SK-N-SH treated with all-trans-retinoic acid at 6 μM for 48 hours (cell line): Measurements from ENCODE around the gene TMEM18.

Experiments
- ATAC-seq: fragments of 200-7000 bp; cut with Tn5 transposase; 3 replicates; pipeline ENCODE4 v1.9.1; 2020; ENCODE audit warnings: mild to moderate bottlenecking, moderate library complexity
- ARNTL ChIP-seq: fragments of 450-650 bp; formaldehyde crosslinking; IDR thresholded peaks from 2 replicates; pipeline ENCODE4 v1.5.0; 2020; ENCODE audit warnings: low read depth, mild to moderate bottlenecking, moderate library complexity, borderline replicate concordance
- BACH2 ChIP-seq: fragments of 250-450 bp; sonication (Bioruptor Pico); IDR thresholded peaks from 2 replicates; pipeline ENCODE4 v1.9.0; 2021; ENCODE audit warnings: mild to moderate bottlenecking, borderline replicate concordance
- CREB5 ChIP-seq: fragments of 250-450 bp; sonication (Bioruptor Pico); IDR thresholded peaks from 2 replicates; pipeline ENCODE4 v1.5.1; 2020; ENCODE audit warnings: low read depth, mild to moderate bottlenecking, moderate library complexity
- CSDC2 ChIP-seq: fragments of 250-450 bp; sonication (Bioruptor Pico); IDR thresholded peaks from 2 replicates; pipeline ENCODE4 v1.5.0; 2020; ENCODE audit warnings: mild to moderate bottlenecking, moderate library complexity
- ESRRG ChIP-seq: fragments of 250-450 bp; sonication (Bioruptor Pico); IDR thresholded peaks from 2 replicates; pipeline ENCODE4 v1.6.1; 2021; ENCODE audit warnings: mild to moderate bottlenecking
- GLIS3 ChIP-seq: fragments of 250-450 bp; sonication (Bioruptor Pico); IDR thresholded peaks from 2 replicates; pipeline ENCODE4 v1.5.0; 2020; ENCODE audit warnings: mild to moderate bottlenecking, moderate library complexity
- ISL1 ChIP-seq: fragments of 250-450 bp; sonication (Bioruptor Pico); IDR thresholded peaks from 2 replicates; pipeline ENCODE4 v2.1.2; 2022; ENCODE audit warnings: mild to moderate bottlenecking, moderate library complexity
- OSR1 ChIP-seq: fragments of 250-450 bp; sonication (Bioruptor Pico); IDR thresholded peaks from 2 replicates; pipeline ENCODE4 v1.8.0; 2022; ENCODE audit warnings: moderate library complexity, mild to moderate bottlenecking, inconsistent platforms
- PPARA ChIP-seq: fragments of 250-450 bp; sonication (Bioruptor Pico); IDR thresholded peaks from 2 replicates; pipeline ENCODE4 v1.5.0; 2020; ENCODE audit warnings: mild to moderate bottlenecking, borderline replicate concordance
- RARB ChIP-seq: fragments of 250-450 bp; sonication (Bioruptor Pico); IDR thresholded peaks from 2 replicates; pipeline ENCODE4 v1.8.0; 2021; ENCODE audit warnings: mild to moderate bottlenecking, moderate library complexity
- SNAI2 ChIP-seq: fragments of 250-450 bp; sonication (Bioruptor Pico); IDR thresholded peaks from 2 replicates; pipeline ENCODE4 v1.5.0; 2020; ENCODE audit warnings: mild to moderate bottlenecking, moderate library complexity
- TCF4 ChIP-seq: fragments of 250-450 bp; sonication (Bioruptor Pico); IDR thresholded peaks from 2 replicates; pipeline ENCODE4 v1.8.0; 2021; ENCODE audit warnings: mild to moderate bottlenecking, moderate library complexity, borderline replicate concordance
- TOX ChIP-seq: fragments of 250-450 bp; sonication (Bioruptor Pico); IDR thresholded peaks from 2 replicates; pipeline ENCODE4 v1.8.0; 2021; ENCODE audit warnings: mild to moderate bottlenecking, moderate library complexity, borderline replicate concordance
- ZC3H10 ChIP-seq: fragments of 250-450 bp; sonication (Bioruptor Pico); IDR thresholded peaks from 2 replicates; pipeline ENCODE4 v1.5.1; 2021; ENCODE audit warnings: mild to moderate bottlenecking, moderate library complexity
- ZFP3 ChIP-seq: fragments of 250-450 bp; sonication (Bioruptor Pico); IDR thresholded peaks from 2 replicates; pipeline ENCODE4 v1.5.0; 2020; ENCODE audit warnings: mild to moderate bottlenecking, moderate library complexity
- ZFP30 ChIP-seq: fragments of 450-650 bp; formaldehyde crosslinking; IDR thresholded peaks from 2 replicates; pipeline ENCODE4 v1.5.0; 2022; ENCODE audit warnings: mild to moderate bottlenecking, moderate library complexity
- ZNF565 ChIP-seq: fragments of 450-650 bp; formaldehyde crosslinking; conservative IDR thresholded peaks from 2 replicates; pipeline ENCODE4 v1.5.0; 2020; ENCODE audit warnings: low read depth, mild to moderate bottlenecking, moderate library complexity
- ZNF8 ChIP-seq: fragments of 450-650 bp; formaldehyde crosslinking; IDR thresholded peaks from 2 replicates; pipeline ENCODE4 v1.5.0; 2020; ENCODE audit warnings: mild to moderate bottlenecking, moderate library complexity
- TF ChIP-seq, protein P1 (sequence below): fragments of 250-450 bp; sonication (Bioruptor Pico); IDR thresholded peaks from 2 replicates; pipeline ENCODE4 v1.5.0; 2020; ENCODE audit warnings: mild to moderate bottlenecking, moderate library complexity
- TF ChIP-seq, protein P2 (sequence below): fragments of 250-450 bp; sonication (Bioruptor Pico); IDR thresholded peaks from 2 replicates; pipeline ENCODE4 v1.5.1; 2021; ENCODE audit warnings: mild to moderate bottlenecking, moderate library complexity
- TF ChIP-seq, protein P3 (sequence below): fragments of 250-450 bp; sonication (Bioruptor Pico); IDR thresholded peaks from 2 replicates; pipeline ENCODE4 v1.8.0; 2021; ENCODE audit warnings: low read depth, mild to moderate bottlenecking, moderate library complexity, borderline replicate concordance
- TF ChIP-seq, protein P4 (sequence below): fragments of 250-450 bp; sonication (Bioruptor Pico); IDR thresholded peaks from 2 replicates; pipeline ENCODE4 v1.8.0; 2020; ENCODE audit warnings: mild to moderate bottlenecking, moderate library complexity, borderline replicate concordance

TMEM18 gene

DNA sequence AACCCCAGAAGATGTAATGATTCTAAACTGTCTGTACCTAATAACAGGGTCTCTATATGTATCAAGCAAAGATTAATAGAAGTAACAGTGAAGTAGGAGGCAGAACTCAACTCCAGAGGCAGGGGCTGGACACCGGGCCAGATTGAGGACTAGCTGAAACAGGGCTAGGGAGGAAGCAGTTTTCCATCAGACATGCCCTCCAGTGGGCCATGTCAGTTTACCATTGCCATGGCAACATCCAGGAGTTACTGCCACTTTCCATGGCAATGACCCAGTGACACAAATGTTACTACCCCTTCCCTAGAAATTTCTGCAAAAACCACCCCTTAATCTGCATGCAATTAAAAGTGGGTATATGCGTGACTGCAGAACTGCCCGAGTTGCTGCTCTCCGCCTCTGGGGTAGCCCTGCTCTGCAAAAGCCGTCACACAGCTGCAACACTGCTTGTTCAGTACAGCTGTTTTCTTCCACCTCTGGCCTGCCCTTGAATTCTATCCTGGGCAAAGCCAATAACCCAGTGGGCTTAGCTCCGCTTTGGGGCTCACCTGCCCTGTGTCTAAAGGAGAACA lies 58.7 kb downstream of the TMEM18 start:
- no peak for ATAC-seq
- no peak for TF ChIP-seq TOX (CRISPR knock-in tag)
- no peak for TF ChIP-seq ZNF8 (CRISPR knock-in tag)
- TF ChIP-seq ESRRG (CRISPR knock-in tag): no peak
- TF ChIP-seq, protein P1, sequence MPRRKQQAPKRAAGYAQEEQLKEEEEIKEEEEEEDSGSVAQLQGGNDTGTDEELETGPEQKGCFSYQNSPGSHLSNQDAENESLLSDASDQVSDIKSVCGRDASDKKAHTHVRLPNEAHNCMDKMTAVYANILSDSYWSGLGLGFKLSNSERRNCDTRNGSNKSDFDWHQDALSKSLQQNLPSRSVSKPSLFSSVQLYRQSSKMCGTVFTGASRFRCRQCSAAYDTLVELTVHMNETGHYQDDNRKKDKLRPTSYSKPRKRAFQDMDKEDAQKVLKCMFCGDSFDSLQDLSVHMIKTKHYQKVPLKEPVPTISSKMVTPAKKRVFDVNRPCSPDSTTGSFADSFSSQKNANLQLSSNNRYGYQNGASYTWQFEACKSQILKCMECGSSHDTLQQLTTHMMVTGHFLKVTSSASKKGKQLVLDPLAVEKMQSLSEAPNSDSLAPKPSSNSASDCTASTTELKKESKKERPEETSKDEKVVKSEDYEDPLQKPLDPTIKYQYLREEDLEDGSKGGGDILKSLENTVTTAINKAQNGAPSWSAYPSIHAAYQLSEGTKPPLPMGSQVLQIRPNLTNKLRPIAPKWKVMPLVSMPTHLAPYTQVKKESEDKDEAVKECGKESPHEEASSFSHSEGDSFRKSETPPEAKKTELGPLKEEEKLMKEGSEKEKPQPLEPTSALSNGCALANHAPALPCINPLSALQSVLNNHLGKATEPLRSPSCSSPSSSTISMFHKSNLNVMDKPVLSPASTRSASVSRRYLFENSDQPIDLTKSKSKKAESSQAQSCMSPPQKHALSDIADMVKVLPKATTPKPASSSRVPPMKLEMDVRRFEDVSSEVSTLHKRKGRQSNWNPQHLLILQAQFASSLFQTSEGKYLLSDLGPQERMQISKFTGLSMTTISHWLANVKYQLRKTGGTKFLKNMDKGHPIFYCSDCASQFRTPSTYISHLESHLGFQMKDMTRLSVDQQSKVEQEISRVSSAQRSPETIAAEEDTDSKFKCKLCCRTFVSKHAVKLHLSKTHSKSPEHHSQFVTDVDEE: no peak
- no peak for TF ChIP-seq ARNTL (CRISPR knock-in tag)
- TF ChIP-seq ZFP30 (CRISPR knock-in tag): no peak
- TF ChIP-seq CREB5: no peak
- TF ChIP-seq, protein P2, sequence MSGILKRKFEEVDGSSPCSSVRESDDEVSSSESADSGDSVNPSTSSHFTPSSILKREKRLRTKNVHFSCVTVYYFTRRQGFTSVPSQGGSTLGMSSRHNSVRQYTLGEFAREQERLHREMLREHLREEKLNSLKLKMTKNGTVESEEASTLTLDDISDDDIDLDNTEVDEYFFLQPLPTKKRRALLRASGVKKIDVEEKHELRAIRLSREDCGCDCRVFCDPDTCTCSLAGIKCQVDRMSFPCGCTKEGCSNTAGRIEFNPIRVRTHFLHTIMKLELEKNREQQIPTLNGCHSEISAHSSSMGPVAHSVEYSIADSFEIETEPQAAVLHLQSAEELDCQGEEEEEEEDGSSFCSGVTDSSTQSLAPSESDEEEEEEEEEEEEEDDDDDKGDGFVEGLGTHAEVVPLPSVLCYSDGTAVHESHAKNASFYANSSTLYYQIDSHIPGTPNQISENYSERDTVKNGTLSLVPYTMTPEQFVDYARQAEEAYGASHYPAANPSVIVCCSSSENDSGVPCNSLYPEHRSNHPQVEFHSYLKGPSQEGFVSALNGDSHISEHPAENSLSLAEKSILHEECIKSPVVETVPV (CRISPR knock-in tag): no peak
- no peak for TF ChIP-seq GLIS3
- TF ChIP-seq, protein P3, sequence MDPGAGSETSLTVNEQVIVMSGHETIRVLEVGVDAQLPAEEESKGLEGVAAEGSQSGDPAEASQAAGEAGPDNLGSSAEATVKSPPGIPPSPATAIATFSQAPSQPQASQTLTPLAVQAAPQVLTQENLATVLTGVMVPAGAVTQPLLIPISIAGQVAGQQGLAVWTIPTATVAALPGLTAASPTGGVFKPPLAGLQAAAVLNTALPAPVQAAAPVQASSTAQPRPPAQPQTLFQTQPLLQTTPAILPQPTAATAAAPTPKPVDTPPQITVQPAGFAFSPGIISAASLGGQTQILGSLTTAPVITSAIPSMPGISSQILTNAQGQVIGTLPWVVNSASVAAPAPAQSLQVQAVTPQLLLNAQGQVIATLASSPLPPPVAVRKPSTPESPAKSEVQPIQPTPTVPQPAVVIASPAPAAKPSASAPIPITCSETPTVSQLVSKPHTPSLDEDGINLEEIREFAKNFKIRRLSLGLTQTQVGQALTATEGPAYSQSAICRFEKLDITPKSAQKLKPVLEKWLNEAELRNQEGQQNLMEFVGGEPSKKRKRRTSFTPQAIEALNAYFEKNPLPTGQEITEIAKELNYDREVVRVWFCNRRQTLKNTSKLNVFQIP (CRISPR knock-in tag): no peak
- no peak for TF ChIP-seq ZC3H10 (CRISPR knock-in tag)
- no peak for TF ChIP-seq ISL1 (CRISPR knock-in tag)
- TF ChIP-seq ZFP3 (CRISPR knock-in tag): no peak
- TF ChIP-seq, protein P4, sequence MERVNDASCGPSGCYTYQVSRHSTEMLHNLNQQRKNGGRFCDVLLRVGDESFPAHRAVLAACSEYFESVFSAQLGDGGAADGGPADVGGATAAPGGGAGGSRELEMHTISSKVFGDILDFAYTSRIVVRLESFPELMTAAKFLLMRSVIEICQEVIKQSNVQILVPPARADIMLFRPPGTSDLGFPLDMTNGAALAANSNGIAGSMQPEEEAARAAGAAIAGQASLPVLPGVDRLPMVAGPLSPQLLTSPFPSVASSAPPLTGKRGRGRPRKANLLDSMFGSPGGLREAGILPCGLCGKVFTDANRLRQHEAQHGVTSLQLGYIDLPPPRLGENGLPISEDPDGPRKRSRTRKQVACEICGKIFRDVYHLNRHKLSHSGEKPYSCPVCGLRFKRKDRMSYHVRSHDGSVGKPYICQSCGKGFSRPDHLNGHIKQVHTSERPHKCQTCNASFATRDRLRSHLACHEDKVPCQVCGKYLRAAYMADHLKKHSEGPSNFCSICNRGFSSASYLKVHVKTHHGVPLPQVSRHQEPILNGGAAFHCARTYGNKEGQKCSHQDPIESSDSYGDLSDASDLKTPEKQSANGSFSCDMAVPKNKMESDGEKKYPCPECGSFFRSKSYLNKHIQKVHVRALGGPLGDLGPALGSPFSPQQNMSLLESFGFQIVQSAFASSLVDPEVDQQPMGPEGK (CRISPR knock-in tag): no peak
- no peak for TF ChIP-seq ZNF565 (CRISPR knock-in tag)
- no peak for TF ChIP-seq PPARA (CRISPR knock-in tag)
- TF ChIP-seq OSR1 (CRISPR knock-in tag): no peak
- TF ChIP-seq SNAI2 (CRISPR knock-in tag): no peak
- TF ChIP-seq CSDC2 (CRISPR knock-in tag): no peak
- no peak for TF ChIP-seq TCF4 (CRISPR knock-in tag)

- TF ChIP-seq, protein P2 (CRISPR knock-in tag): no peak
- TF ChIP-seq RARB (CRISPR knock-in tag): no peak
- no peak for TF ChIP-seq BACH2 (CRISPR knock-in tag)
- no peak for TF ChIP-seq ZFP3 (CRISPR knock-in tag)
- no peak for TF ChIP-seq ARNTL (CRISPR knock-in tag)
- TF ChIP-seq ZNF8 (CRISPR knock-in tag): no peak
- no peak for TF ChIP-seq TOX (CRISPR knock-in tag)
- no peak for TF ChIP-seq GLIS3
- no peak for TF ChIP-seq ZNF565 (CRISPR knock-in tag)
- no peak for TF ChIP-seq CSDC2 (CRISPR knock-in tag)
- ATAC-seq: no peak
Observed at GRCh38 chr2:618005-618404, 59.2 kb downstream of the TMEM18 start.
